ENCODE results near the gene MIB1.

The MIB1 gene

DNA sequence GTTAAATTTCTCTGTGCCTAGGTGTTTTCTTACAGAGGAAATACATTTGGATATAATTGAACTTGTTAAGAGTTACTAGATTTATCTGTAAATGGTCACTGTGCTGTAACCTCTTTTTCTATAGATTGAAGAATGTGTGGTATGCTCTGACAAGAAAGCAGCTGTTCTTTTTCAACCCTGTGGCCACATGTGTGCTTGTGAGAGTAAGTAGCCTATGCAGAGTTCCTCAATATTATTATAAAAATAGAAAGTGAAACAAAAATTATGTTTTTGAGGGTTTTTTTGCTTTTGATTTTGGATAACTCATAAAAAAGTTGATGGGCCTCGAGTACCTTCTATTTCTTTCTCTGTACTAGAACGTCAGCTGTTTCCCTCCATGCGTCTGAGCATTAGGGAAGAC, 112.4 kb downstream of the MIB1 start:
- peak; percentile 68 for DNase-seq (ENCODE audit: extremely low read depth, insufficient read length)
- no peaks in the 10 kb centered on the region for H3K27me3 ChIP-seq (replicated peaks; ENCODE audit: control insufficient read depth, insufficient read depth, low read length)
- H3K4me3 ChIP-seq (replicated peaks; ENCODE audit: low read depth, low read length), result no peak overlapping the region
- TF ChIP-seq, protein P1, sequence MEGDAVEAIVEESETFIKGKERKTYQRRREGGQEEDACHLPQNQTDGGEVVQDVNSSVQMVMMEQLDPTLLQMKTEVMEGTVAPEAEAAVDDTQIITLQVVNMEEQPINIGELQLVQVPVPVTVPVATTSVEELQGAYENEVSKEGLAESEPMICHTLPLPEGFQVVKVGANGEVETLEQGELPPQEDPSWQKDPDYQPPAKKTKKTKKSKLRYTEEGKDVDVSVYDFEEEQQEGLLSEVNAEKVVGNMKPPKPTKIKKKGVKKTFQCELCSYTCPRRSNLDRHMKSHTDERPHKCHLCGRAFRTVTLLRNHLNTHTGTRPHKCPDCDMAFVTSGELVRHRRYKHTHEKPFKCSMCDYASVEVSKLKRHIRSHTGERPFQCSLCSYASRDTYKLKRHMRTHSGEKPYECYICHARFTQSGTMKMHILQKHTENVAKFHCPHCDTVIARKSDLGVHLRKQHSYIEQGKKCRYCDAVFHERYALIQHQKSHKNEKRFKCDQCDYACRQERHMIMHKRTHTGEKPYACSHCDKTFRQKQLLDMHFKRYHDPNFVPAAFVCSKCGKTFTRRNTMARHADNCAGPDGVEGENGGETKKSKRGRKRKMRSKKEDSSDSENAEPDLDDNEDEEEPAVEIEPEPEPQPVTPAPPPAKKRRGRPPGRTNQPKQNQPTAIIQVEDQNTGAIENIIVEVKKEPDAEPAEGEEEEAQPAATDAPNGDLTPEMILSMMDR (IDR thresholded peaks at IDR 0.05; ENCODE audit: insufficient read depth, low read length, poor library complexity, severe bottlenecking), result no peak
- H3K36me3 ChIP-seq (ENCODE audit: control insufficient read depth, insufficient read depth, low read length), result no peaks in the 10 kb centered on the region

DNA sequence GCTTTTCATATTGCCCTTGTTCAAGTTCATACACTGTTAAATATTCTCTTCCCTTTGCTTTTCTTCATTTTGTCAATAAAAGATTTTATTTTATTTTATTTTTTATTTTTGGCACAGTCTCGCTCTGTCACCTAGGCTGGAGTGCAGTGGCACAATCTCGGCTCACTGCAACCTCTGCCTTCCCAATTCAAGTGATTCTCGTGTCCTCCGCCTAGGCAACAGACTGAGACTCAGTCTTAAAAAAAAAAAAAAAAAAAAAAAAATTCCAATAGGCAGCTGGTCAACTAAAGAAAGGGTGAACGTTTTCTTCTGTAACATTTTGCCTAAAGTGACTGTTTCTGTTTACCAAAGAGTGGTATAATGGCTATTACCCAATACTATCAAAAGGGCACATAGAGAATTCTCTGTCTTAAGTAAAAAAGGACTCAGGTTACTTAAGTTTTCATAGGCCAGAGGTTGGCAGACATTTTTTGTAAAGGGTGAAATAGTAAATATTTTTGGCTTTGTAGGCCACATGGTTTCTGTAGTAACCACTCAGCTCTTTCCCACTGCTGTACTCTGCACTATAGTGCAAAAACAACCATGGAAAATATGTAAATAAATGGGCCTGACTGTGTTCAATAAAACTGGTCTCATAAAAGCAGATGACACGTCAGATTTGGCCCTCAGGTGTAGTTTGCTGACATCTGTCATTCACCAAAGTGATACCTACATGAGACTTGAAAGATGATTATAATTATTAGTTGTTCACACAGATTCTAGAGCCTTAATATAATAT, 113.4 kb downstream of the MIB1 start:
- TF ChIP-seq, protein P1 (IDR thresholded peaks at IDR 0.05; ENCODE audit: insufficient read depth, low read length, poor library complexity, severe bottlenecking), result no peak
- no peaks in the 10 kb centered on the region for H3K27me3 ChIP-seq (replicated peaks; ENCODE audit: control insufficient read depth, insufficient read depth, low read length)
- DNase-seq (ENCODE audit: extremely low read depth, insufficient read length), result no peak
- no peaks in the 10 kb centered on the region for H3K36me3 ChIP-seq (ENCODE audit: control insufficient read depth, insufficient read depth, low read length)
- H3K4me3 ChIP-seq (replicated peaks; ENCODE audit: low read depth, low read length), result no peak overlapping the region

GRCh38 chr18:21855432-21855831, 114.8 kb downstream of the MIB1 start:
- DNase-seq (ENCODE audit: extremely low read depth, insufficient read length), result no peak
- TF ChIP-seq, protein P1 (IDR thresholded peaks at IDR 0.05; ENCODE audit: insufficient read depth, low read length, poor library complexity, severe bottlenecking), result no peak
- H3K36me3 ChIP-seq (ENCODE audit: control insufficient read depth, insufficient read depth, low read length), result no peaks in the 10 kb centered on the region; the same call in 1 of the 2 replicates
- H3K27me3 ChIP-seq (replicated peaks; ENCODE audit: control insufficient read depth, insufficient read depth, low read length), result no peaks in the 10 kb centered on the region
- no peak overlapping the region for H3K4me3 ChIP-seq (replicated peaks; ENCODE audit: low read depth, low read length)

DNA sequence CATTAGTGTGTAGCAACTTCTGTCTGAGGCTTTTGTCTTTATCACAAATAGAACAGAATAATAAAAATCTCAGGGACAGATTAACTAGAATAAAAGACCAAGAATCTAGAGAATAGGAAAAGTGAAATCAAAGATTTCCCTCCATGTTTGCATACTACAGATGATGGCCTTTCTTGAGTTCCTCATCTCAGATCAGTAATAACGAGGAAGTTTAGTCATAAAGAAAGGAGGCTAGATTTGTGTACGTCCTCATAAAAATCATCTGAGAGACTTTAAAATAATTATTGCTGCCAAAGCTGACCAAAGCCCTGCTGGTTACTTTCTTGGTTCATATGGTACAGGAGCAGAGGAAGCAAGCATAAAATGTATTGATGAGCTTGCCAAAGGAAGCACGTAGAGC, 117.3 kb downstream of the MIB1 start:
- TF ChIP-seq, protein P1 (IDR thresholded peaks at IDR 0.05; ENCODE audit: insufficient read depth, low read length, poor library complexity, severe bottlenecking), result no peak

GRCh38 chr18:21858544-21858943, 118.0 kb downstream of the MIB1 start:
- Histone ChIP-seq H3K36me3 (ENCODE audit: control insufficient read depth, insufficient read depth, low read length) (no peaks in the 10 kb centered on the region; the same call in 1 of the 2 replicates), H3K4me3 (replicated peaks; ENCODE audit: low read depth, low read length) (no peak overlapping the region), H3K27me3 (replicated peaks; ENCODE audit: control insufficient read depth, insufficient read depth, low read length) (no peaks in the 10 kb centered on the region)
- DNase-seq (ENCODE audit: extremely low read depth, insufficient read length), result no peak
- TF ChIP-seq, protein P1 (IDR thresholded peaks at IDR 0.05; ENCODE audit: insufficient read depth, low read length, poor library complexity, severe bottlenecking), result no peak

More for the DNA sequence above, 117.3 kb downstream of the MIB1 start:
- DNase-seq (ENCODE audit: extremely low read depth, insufficient read length), result peak; percentile 36
- H3K4me3 ChIP-seq (replicated peaks; ENCODE audit: low read depth, low read length), result no peak overlapping the region
- H3K36me3 ChIP-seq (ENCODE audit: control insufficient read depth, insufficient read depth, low read length), result no peaks in the 10 kb centered on the region; the same call in 1 of the 2 replicates
- no peaks in the 10 kb centered on the region for H3K27me3 ChIP-seq (replicated peaks; ENCODE audit: control insufficient read depth, insufficient read depth, low read length)

Data from GM06990 (cell line).